Lung (tissue), 12 donors: Measurements from ENCODE around the gene STXBP6. TPM values are rescaled to one million over a fixed set of nuclear protein-coding genes. Genes with fewer than 3 reads are reported as not detected.

Experiments
- ATAC-seq: fragments of 200-7000 bp; cut with Tn5 transposase; one replicate; pipeline ENCODE4 v1.9.1; 2020; ENCODE audit warnings: moderate number of reproducible peaks; ENCODE audit not compliant: insufficient read depth, low FRiP score
- DNase-seq, 3 donors: peaks; one replicate each; pipeline ENCODE4 v3.0.0-alpha.2; 2013 to 2017
- H3K27ac ChIP-seq, 2 donors: one replicate each; pipeline ENCODE4 v1.5.1; 2013; ENCODE audit warnings: mild to moderate bottlenecking in 2 of 2, moderate library complexity in 2 of 2, control low read depth in 1 of 2, inconsistent platforms in 1 of 2, low read depth in 1 of 2, low read length in 1 of 2
- H3K27me3 ChIP-seq, 3 donors: one replicate each; pipeline ENCODE4 v1.5.1; 2013; ENCODE audit warnings: low read length in 2 of 3; ENCODE audit not compliant: control insufficient read depth in 3 of 3, insufficient read depth in 3 of 3
- H3K36me3 ChIP-seq, 4 donors: one replicate each; pipeline ENCODE4 v1.5.1; 2013; ENCODE audit warnings: low read length in 4 of 4, mild to moderate bottlenecking in 1 of 4, moderate library complexity in 1 of 4; ENCODE audit not compliant: control insufficient read depth in 4 of 4, insufficient read depth in 4 of 4
- H3K4me1 ChIP-seq, 5 donors: one replicate each; pipeline ENCODE4 v1.5.1; 2013; ENCODE audit warnings: low read length in 5 of 5, mild to moderate bottlenecking in 2 of 5, moderate library complexity in 1 of 5; ENCODE audit not compliant: control insufficient read depth in 5 of 5, insufficient read depth in 5 of 5
- H3K4me3 ChIP-seq: one replicate; pipeline ENCODE4 v1.5.1; 2013; ENCODE audit warnings: mild to moderate bottlenecking, control low read depth, moderate library complexity
- H3K9ac ChIP-seq, 2 donors: one replicate each; pipeline ENCODE4 v1.5.1; 2013; ENCODE audit warnings: low read length in 2 of 2, control low read depth in 1 of 2; ENCODE audit not compliant: insufficient read depth in 1 of 2
- H3K9me3 ChIP-seq, 4 donors: one replicate each; pipeline ENCODE4 v1.5.1; 2013; ENCODE audit warnings: low read length in 3 of 4, mild to moderate bottlenecking in 1 of 4, moderate library complexity in 1 of 4; ENCODE audit not compliant: control insufficient read depth in 4 of 4, insufficient read depth in 3 of 4
- whole genome bisulfite sequencing, 2 donors: extraction: QIAGEN DNeasy Blood & Tissue Kit; methylation state at CpG; one replicate each; pipeline ENCODE4 v1.1.7; 2013; 5-methylcytosine and 5-hydroxymethylcytosine counted together
- polyA plus RNA-seq, 2 donors: library from polyadenylated mRNA; stranded (reverse); fragments of 200-250 nt; gene quantifications; one replicate each; pipeline ENCODE4 v1.2.1, GENCODE V29; 2013
- total RNA-seq, 2 donors: library from RNA; depleted of rRNA in 1 of 2; stranded (reverse); fragments of >200 nt in 1 of 2; gene quantifications; one replicate each; pipeline ENCODE4 v1.2.1, GENCODE V29; 2014 to 2021
- TF ChIP-seq, protein P1 (sequence below): IDR thresholded peaks from 2 replicates; pipeline ENCODE4 v1.5.1; 2012; ENCODE audit warnings: mild to moderate bottlenecking; ENCODE audit errors: control extremely low read depth, extremely low read depth
- donor health status: control.
- donor health status: control.
- donor health status: Bipolar disorder and iron deficiency.
- donor health status: healthy.
- donor health status: DM: yes; HTN: yes; CAD: no.

Gene STXBP6
- total and polyA plus RNA-seq, 4 donors: 9.3 to 42.5 (median 10.5) TPM

- no peak for DNase-seq
- Histone ChIP-seq H3K4me3 (no peak overlapping the region), H3K9ac (no peak overlapping the region), H3K9me3 (no peaks in the 10 kb centered on the region), H3K4me1 (peaks cover 0 to 16% (median 0%) of the 10 kb centered on the region in 5 donors), H3K36me3 (peaks cover 0 to 5% (median under 1%) of the 10 kb centered on the region in 4 donors), H3K27me3 (no peaks in the 10 kb centered on the region), H3K27ac (no peak overlapping the region)
- TF ChIP-seq, protein P1, sequence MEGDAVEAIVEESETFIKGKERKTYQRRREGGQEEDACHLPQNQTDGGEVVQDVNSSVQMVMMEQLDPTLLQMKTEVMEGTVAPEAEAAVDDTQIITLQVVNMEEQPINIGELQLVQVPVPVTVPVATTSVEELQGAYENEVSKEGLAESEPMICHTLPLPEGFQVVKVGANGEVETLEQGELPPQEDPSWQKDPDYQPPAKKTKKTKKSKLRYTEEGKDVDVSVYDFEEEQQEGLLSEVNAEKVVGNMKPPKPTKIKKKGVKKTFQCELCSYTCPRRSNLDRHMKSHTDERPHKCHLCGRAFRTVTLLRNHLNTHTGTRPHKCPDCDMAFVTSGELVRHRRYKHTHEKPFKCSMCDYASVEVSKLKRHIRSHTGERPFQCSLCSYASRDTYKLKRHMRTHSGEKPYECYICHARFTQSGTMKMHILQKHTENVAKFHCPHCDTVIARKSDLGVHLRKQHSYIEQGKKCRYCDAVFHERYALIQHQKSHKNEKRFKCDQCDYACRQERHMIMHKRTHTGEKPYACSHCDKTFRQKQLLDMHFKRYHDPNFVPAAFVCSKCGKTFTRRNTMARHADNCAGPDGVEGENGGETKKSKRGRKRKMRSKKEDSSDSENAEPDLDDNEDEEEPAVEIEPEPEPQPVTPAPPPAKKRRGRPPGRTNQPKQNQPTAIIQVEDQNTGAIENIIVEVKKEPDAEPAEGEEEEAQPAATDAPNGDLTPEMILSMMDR: no peak
- WGBS, 2 donors: 50 to 90% methylated on average over 2 of the region's 2 CpGs
- ATAC-seq: no peak
Measured at GRCh38 chr14:24829862-24830261, 220.1 kb downstream of the STXBP6 start.

GRCh38 chr14:24828486-24828885, 221.5 kb downstream of the STXBP6 start:
- 91 to 92% methylated on average over 4 of the region's 4 CpGs for WGBS, 2 donors
- H3K27ac ChIP-seq: no peak overlapping the region
- no peak overlapping the region for H3K9ac ChIP-seq
- ATAC-seq (no peak), DNase-seq (no peak)
- H3K36me3 ChIP-seq: peaks cover 0 to 5% (median 0%) of the 10 kb centered on the region in 4 donors
- H3K27me3 ChIP-seq: no peaks in the 10 kb centered on the region
- H3K4me1 ChIP-seq: peaks cover 0 to 17% (median 0%) of the 10 kb centered on the region in 5 donors
- TF ChIP-seq, protein P1: no peak
- H3K4me3 ChIP-seq: no peak overlapping the region
- H3K9me3 ChIP-seq: no peaks in the 10 kb centered on the region

GRCh38 chr14:24826390-24826789, 223.6 kb downstream of the STXBP6 start:
- Histone ChIP-seq H3K36me3 (peaks cover 0 to 3% (median 0%) of the 10 kb centered on the region in 4 donors), H3K9ac (no peak overlapping the region), H3K27me3 (no peaks in the 10 kb centered on the region), H3K9me3 (no peaks in the 10 kb centered on the region), H3K27ac (peak overlapping the region in 1 of 2 donors; percentile 6), H3K4me1 (peaks cover 0 to 13% (median 0%) of the 10 kb centered on the region in 5 donors), H3K4me3 (no peak overlapping the region)
- TF ChIP-seq, protein P1: no peak
- DNase-seq (no peak), ATAC-seq (no peak)
- 92 to 93% methylated on average over 5 of the region's 5 CpGs for WGBS, 2 donors

- 78 to 87% methylated on average over 5 of the region's 5 CpGs for WGBS, 2 donors
- no peak overlapping the region for H3K4me3 ChIP-seq
- H3K9me3 ChIP-seq: no peaks in the 10 kb centered on the region
- H3K27ac ChIP-seq: no peak overlapping the region
- DNase-seq (no peak), ATAC-seq (no peak)
- H3K27me3 ChIP-seq: no peaks in the 10 kb centered on the region
- H3K4me1 ChIP-seq: peaks cover 0 to 31% (median 19%) of the 10 kb centered on the region in 5 donors
- H3K9ac ChIP-seq: no peak overlapping the region
- H3K36me3 ChIP-seq: peaks cover 0 to under 1% (median 0%) of the 10 kb centered on the region in 4 donors
- TF ChIP-seq, protein P1: no peak
Measured at GRCh38 chr14:24820616-24821015, 229.3 kb downstream of the STXBP6 start.
